Stimulated activated naive B cell treated with anti-CD40 and anti-IgM and Interleukin-4, amounts not matched to agents 10 μg/mL and 1 μg/mL and 100 μg/mL, for 72 hours (primary cell): Measurements from ENCODE around the gene MTLN.

Experiments used
- ATAC-seq, 2 donors: fragments of 150-1000 bp; cut with Tn5 transposase; replicated peaks; 2 replicates each; pipeline ENCODE4 v1.10.0; 2021; ENCODE audit warnings: moderate library complexity in 1 of 2
- DNase-seq: peaks from one replicate; pipeline ENCODE4 v3.0.0; 2021
- H3K27ac Mint-ChIP-seq: one replicate; pipeline ENCODE4 v1.8.0; 2022; ENCODE audit warnings: mild to moderate bottlenecking, mixed read lengths
- H3K27me3 Mint-ChIP-seq, 2 donors: one replicate each; pipeline ENCODE4 v1.8.0; 2022; ENCODE audit warnings: mixed read lengths in 2 of 2
- H3K36me3 Mint-ChIP-seq, 2 donors: one replicate each; pipeline ENCODE4 v1.8.0; 2022; ENCODE audit warnings: mixed read lengths in 2 of 2, mild to moderate bottlenecking in 1 of 2
- H3K4me1 Mint-ChIP-seq, 2 donors: one replicate each; pipeline ENCODE4 v1.8.0; 2022; ENCODE audit warnings: mixed read lengths in 2 of 2, mild to moderate bottlenecking in 1 of 2
- H3K4me3 Mint-ChIP-seq, 2 donors: one replicate each; pipeline ENCODE4 v1.8.0; 2022; ENCODE audit warnings: mild to moderate bottlenecking in 2 of 2, mixed read lengths in 2 of 2, moderate library complexity in 1 of 2
- H3K9me3 Mint-ChIP-seq, 2 donors: one replicate each; pipeline ENCODE4 v1.8.0; 2022; ENCODE audit warnings: mixed read lengths in 2 of 2, mild to moderate bottlenecking in 1 of 2

Gene MTLN

DNA sequence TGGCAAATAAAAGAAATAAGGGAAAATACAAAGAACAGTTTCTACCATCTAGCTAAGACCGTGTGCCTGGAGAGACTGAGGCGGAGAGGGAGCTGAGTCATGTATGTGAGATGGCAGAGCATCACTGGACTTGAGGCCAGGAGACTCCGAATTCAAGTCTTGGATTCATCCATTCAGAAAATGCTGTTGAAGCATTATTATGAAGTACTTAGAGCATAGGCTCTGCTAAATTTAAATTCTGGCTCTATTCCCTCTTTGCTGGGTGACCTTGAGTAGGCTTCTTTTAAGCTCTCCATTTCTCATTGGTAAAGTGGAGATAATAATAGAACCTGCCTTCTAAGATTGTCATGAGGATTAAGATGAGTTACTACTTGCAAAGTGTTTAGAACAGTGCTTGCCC is 42.2 kb downstream of the MTLN start:
- H3K9me3 Mint-ChIP-seq = peaks cover 0 to 1% of the 10 kb centered on the region in 2 donors
- DNase-seq = no peak
- no peak overlapping the region for H3K27ac Mint-ChIP-seq
- peaks cover 4 to 6% of the 10 kb centered on the region in 2 donors for H3K4me1 Mint-ChIP-seq
- no peak for ATAC-seq
- H3K36me3 Mint-ChIP-seq = no peaks in the 10 kb centered on the region
- H3K27me3 Mint-ChIP-seq = peaks cover 0 to under 1% of the 10 kb centered on the region in 2 donors
- H3K4me3 Mint-ChIP-seq = no peak overlapping the region

DNA sequence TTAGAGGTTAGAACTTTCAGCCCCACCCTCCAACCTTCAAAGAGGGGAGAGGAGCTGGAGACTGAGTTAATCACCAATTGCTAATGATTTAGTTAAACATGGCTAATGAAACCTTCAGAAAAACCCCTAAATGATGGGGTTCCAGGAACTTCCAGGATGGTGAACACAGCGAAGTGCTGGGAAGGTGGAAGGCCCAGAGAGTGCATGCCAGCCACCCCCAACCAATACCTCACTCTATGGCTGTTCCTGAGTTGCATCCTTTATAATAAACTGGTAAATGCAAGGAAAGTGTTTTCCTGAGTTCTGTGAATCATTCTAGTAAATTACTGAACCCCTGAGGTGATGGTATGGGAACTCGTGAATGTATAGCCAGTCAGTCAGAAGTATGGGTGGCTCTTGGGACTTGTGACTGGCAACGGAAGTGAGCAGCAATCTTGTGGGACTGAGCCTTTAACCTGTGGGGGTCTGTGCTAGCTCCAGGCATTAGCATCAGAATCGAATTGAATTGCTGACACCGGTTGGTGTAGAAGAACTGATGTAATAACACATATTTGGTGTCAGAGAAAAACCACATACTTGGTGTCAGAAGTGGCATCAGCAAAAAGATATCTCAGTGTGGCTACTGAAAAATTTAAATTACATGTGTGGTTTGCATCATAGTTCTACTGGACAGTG is 44.9 kb downstream of the MTLN start:
- no peak overlapping the region for H3K4me3 Mint-ChIP-seq
- H3K36me3 Mint-ChIP-seq = peaks cover 0 to 1% of the 10 kb centered on the region in 2 donors
- DNase-seq = no peak

DNA sequence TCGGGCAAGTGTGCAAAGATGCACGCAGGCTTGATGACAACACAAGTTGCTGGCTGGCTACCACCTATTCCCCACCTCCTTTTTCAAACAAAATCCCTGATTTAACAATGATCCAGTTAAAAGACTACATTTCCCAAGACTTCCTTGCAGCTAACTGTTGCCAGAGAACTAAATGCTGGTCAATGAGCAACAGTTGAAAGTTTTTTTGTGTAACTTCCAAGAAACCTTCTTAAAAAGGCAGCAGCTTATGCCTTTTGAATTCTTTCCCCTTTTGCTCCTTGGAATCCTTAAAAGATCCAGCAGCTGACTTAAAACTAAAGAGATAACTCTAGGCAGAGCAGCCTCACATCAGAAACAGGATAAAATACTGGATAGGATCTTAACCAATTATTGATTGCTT is 46.1 kb downstream of the MTLN start:
- no peak overlapping the region for H3K27ac Mint-ChIP-seq
- H3K4me3 Mint-ChIP-seq = no peak overlapping the region
- peaks cover 0 to 10% of the 10 kb centered on the region in 2 donors for H3K27me3 Mint-ChIP-seq
- no peak for ATAC-seq
- H3K4me1 Mint-ChIP-seq = peaks cover 4 to 6% of the 10 kb centered on the region in 2 donors
- peaks cover 0 to 3% of the 10 kb centered on the region in 2 donors for H3K36me3 Mint-ChIP-seq
- peaks cover 0 to 1% of the 10 kb centered on the region in 2 donors for H3K9me3 Mint-ChIP-seq
- DNase-seq = no peak

More for the DNA sequence above, 44.9 kb downstream of the MTLN start:
- no peak for ATAC-seq
- Mint-ChIP-seq H3K9me3 (peaks cover 0 to 1% of the 10 kb centered on the region in 2 donors), H3K4me1 (peaks cover 4 to 6% of the 10 kb centered on the region in 2 donors), H3K27me3 (peaks cover 0 to 7% of the 10 kb centered on the region in 2 donors), H3K27ac (no peak overlapping the region)
